ENCODE measurements around the gene TNK2. TPM values are rescaled to one million over a fixed set of nuclear protein-coding genes. Genes with fewer than 3 reads are reported as not detected.

The TNK2 gene
- total RNA-seq, 4 donors from 2014 or later, result 40.5 to 54.0 (median 49.3) TPM

DNA sequence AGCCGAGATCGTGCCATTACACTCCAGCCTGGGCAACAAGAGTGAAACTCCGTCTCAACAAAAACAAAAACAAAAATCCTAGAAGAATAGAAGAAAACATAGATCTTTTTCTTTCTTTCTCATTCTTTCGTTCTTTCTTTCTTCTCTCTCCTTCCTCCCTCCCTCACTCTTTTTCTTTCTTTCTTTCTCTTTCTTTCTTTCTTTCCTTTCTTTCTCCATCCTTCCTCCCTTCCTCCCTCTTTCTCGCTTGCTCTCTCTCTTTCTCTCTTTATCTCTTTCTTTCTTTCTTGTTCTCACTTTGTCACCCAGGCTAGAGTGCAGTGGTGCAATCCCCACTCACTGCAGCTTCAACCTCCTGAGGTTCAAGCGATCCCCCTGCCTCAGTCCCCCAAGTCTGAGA lies 62.9 kb downstream of the TNK2 start:
- intact Hi-C loops (cut with DNase I; ENCODE audit: low total_unique reads), result no loop called here
- no peaks in the 10 kb centered on the region for H3K36me3 ChIP-seq
- DNase-seq (no peak), ATAC-seq (no peak)
- no peak overlapping the region for H3K27ac ChIP-seq
- H3K27me3 ChIP-seq, result no peaks in the 10 kb centered on the region
- in situ Hi-C loops (cut with MboI; ENCODE audit: low sequenced_read_pairs in 4 of 4), result loop anchor here in 3 of 4 donors (25.0 kb wide), 3 partner anchors 233 to 283 kb away; partner anchors contain the start of gene APOD (in 1 of the 3)
- H3K9me3 ChIP-seq, result no peaks in the 10 kb centered on the region
- H3K4me3 ChIP-seq, result no peak overlapping the region
- no peak for TF ChIP-seq POLR2A (IDR thresholded peaks at IDR 0.05)
- TF ChIP-seq, protein P1, sequence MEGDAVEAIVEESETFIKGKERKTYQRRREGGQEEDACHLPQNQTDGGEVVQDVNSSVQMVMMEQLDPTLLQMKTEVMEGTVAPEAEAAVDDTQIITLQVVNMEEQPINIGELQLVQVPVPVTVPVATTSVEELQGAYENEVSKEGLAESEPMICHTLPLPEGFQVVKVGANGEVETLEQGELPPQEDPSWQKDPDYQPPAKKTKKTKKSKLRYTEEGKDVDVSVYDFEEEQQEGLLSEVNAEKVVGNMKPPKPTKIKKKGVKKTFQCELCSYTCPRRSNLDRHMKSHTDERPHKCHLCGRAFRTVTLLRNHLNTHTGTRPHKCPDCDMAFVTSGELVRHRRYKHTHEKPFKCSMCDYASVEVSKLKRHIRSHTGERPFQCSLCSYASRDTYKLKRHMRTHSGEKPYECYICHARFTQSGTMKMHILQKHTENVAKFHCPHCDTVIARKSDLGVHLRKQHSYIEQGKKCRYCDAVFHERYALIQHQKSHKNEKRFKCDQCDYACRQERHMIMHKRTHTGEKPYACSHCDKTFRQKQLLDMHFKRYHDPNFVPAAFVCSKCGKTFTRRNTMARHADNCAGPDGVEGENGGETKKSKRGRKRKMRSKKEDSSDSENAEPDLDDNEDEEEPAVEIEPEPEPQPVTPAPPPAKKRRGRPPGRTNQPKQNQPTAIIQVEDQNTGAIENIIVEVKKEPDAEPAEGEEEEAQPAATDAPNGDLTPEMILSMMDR (IDR thresholded peaks at IDR 0.05 in 4 of 5, conservative IDR thresholded peaks at IDR 0.05 in 1 of 5), result no peak
- no peaks in the 10 kb centered on the region for H3K4me1 ChIP-seq

DNA sequence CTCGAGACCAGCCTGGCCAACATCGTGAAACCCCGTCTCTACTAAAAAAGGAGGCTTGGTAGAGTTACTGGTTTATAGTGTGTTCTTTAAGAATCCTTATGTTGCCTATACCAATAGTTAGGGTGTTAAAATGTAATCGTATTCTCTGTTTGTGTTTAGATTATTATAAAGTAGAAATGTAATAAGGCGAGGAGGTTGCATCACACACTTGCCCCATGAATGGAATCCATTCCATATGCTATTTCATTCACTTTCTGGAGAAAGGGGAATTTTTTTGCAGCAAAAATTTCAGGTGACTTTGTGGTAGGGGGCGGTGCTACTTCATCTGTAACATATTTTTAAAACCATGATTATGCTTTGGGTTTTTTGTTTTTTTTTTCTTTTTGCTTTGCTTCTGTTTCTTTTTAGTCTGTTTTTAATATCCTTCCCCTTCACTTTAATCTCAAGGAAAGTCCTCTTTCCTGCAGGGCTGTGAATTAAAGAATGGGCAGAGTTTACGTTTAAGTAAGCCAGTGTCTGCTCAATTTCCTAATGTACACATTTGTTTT lies 63.6 kb downstream of the TNK2 start:
- in situ Hi-C loops (cut with MboI; ENCODE audit: low sequenced_read_pairs in 4 of 4) (loop anchor here in 3 of 4 donors (25.0 kb wide), 3 partner anchors 232 to 282 kb away; partner anchors contain the start of gene APOD (in 1 of the 3)), intact Hi-C loops (cut with DNase I; ENCODE audit: low total_unique reads) (no loop called here)
- Histone ChIP-seq H3K4me1 (no peaks in the 10 kb centered on the region), H3K27ac (no peak overlapping the region), H3K27me3 (peaks cover 0 to 1% (median 0%) of the 10 kb centered on the region in 3 donors), H3K4me3 (no peak overlapping the region), H3K36me3 (no peaks in the 10 kb centered on the region), H3K9me3 (no peaks in the 10 kb centered on the region)
- ATAC-seq, result no peak
- no peak for DNase-seq
- TF ChIP-seq, protein P1 (IDR thresholded peaks at IDR 0.05 in 4 of 5, conservative IDR thresholded peaks at IDR 0.05 in 1 of 5), result no peak
- TF ChIP-seq POLR2A (IDR thresholded peaks at IDR 0.05), result no peak

DNA sequence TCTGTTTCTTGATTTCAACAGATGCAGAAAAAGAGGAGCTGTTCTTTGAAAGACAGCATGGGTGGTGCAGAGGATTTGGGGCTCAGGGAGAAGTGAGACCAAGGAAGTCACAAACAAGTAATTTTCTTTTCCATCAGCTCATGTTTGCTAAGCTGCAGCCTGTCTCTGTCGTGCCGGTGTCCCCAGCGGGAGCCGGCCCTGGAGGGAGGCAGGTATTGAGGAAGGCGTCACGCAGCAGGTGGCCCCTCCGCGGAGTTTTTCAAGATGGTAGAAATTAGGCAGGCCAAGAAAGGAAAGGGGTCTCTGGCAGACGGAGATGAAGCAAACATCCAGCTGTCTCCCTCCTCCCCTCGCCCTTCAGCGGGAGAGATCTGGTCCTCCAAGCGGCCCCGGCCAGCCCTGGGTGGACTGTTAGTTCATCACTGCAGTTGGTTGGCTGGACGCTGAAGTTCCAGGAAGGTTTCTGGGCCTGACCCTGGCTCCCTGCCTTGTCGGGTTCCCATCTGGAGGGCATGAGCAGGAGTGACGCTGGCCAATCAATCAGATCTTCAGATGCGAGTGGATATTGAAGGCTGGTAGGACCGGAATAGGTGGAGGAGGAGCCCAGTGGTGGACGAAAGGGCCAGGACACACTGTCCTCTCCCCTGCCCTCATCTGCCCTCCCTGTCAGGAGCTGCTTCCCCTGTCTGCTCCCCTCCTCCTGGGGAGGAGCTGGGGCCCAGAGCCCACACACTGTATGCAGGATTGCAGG lies 68.9 kb downstream of the TNK2 start:
- intact Hi-C loops (cut with DNase I; ENCODE audit: low total_unique reads) (no loop called here), in situ Hi-C loops (cut with MboI; ENCODE audit: low sequenced_read_pairs in 4 of 4) (loop anchor here in 3 of 4 donors (25.0 kb wide), 3 partner anchors 227 to 277 kb away; partner anchors contain the start of gene APOD (in 1 of the 3))
- Histone ChIP-seq H3K27me3 (peaks cover 0 to 4% (median 0%) of the 10 kb centered on the region in 3 donors), H3K4me3 (no peak overlapping the region), H3K9me3 (no peaks in the 10 kb centered on the region), H3K36me3 (no peaks in the 10 kb centered on the region), H3K4me1 (no peaks in the 10 kb centered on the region), H3K27ac (no peak overlapping the region)
- ATAC-seq, result no peak
- DNase-seq, result no peak
- no peak for TF ChIP-seq POLR2A (IDR thresholded peaks at IDR 0.05)
- TF ChIP-seq, protein P1 (IDR thresholded peaks at IDR 0.05 in 4 of 5, conservative IDR thresholded peaks at IDR 0.05 in 1 of 5), result no peak

DNA sequence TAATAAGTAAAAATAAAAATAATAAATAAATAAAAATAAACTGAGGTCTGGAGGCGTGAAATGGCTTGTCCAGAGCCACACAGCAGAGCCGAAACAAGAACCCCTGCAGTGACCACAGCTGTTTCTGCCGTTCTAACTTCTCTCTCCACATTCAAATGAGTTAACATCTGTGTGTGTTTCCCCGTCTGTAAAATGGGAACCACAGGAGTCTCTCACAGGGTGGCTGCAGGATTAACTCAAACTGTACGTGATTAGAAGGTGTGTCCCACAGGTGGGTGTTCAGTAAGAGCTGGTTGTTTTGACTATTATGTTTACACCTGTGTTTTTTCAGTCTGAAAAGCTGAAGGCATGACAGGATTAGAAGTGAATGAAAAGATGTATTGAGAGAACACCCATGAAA lies 69.6 kb downstream of the TNK2 start:
- Histone ChIP-seq H3K9me3 (no peaks in the 10 kb centered on the region), H3K4me3 (no peak overlapping the region), H3K4me1 (no peaks in the 10 kb centered on the region), H3K36me3 (no peaks in the 10 kb centered on the region), H3K27me3 (peaks cover 0 to 4% (median 0%) of the 10 kb centered on the region in 3 donors), H3K27ac (no peak overlapping the region)
- no peak for ATAC-seq
- no peak for TF ChIP-seq POLR2A (IDR thresholded peaks at IDR 0.05)
- TF ChIP-seq, protein P1 (IDR thresholded peaks at IDR 0.05 in 4 of 5, conservative IDR thresholded peaks at IDR 0.05 in 1 of 5), result no peak
- DNase-seq, result no peak
- intact Hi-C loops (cut with DNase I; ENCODE audit: low total_unique reads), result no loop called here
- in situ Hi-C loops (cut with MboI; ENCODE audit: low sequenced_read_pairs in 4 of 4), result loop anchor here in 3 of 4 donors (25.0 kb wide), 3 partner anchors 226 to 276 kb away; partner anchors contain the start of gene APOD (in 1 of the 3)

All from gastrocnemius medialis (tissue), 4 donors.